ENCODE measurements around the gene GLIPR1. TPM values are rescaled to one million over a fixed set of nuclear protein-coding genes. Genes with fewer than 3 reads are reported as not detected.

GLIPR1 gene
- total RNA-seq, 1 experiment from 2014 or later, result 0.64 TPM

DNA sequence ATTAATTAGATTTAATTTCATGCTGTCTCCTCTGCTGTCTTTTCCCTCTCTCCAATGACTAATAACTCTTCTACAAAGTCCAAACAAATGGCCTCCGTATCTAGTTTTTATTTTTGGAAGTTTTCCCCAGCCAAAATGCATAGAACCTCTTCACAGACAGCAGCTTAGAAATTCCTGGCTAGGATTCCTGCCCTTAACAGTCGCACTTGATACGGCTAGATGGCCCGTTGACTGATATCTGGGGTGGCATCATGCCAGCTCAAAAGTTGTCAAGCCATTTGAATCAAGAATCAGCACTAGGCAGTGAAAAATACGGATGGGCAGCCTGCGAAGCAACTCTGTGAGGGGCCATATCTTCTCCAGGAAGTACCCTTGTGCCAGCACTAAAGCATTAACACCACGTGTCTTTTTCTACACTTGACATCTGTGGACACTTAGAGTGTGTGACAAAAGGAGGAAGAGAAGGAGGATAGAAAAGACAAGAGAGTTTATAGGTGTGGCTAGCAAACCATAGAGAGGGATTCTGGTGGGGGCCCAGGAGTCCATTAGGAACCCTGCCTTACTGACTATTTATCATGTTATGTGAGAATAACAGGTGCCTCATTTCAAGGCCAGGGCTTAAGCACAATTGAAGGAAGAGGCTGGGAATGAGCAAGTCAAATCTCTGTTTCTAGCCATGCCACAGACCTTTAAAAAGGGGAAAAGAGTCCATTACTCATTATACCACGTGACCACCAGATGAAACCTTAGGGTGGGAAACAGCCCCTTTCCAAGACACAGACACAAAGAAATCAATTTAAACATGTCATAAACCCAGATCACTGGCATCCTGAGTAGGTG, 70.1 kb downstream of the GLIPR1 start:
- DNase-seq (ENCODE audit: low spot score), result no peak
- in situ Hi-C loops (cut with HindIII; ENCODE audit: low sequenced_read_pairs), result no loop called here

- no peak for DNase-seq (ENCODE audit: low spot score)
- in situ Hi-C loops (cut with HindIII; ENCODE audit: low sequenced_read_pairs), result no loop called here
These were observed 70.9 kb downstream of the GLIPR1 start for GRCh38 chr12:75551477-75551876.

DNA sequence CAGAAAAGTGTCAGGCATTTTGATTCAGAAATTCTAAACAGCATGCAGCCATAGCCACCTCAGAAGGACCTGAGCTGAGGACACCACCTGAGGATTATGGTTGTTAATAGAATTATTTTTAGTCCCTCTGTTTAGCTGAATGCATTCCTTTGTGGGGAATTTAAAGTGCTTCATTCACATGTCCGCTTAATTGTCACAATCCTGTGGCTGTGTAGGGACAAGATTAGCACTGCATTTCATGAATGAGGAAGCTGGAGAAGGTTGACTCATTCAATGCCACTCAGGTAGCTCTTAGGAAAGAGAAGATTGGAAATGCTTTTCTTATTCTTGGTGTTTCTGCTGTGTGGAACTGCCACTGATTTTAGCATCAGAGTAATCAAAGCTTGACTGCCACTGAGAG, 72.8 kb downstream of the GLIPR1 start:
- DNase-seq (ENCODE audit: low spot score), result no peak

More for the DNA sequence above, 72.8 kb downstream of the GLIPR1 start:
- in situ Hi-C loops (cut with HindIII; ENCODE audit: low sequenced_read_pairs), result no loop called here

Other genes starting within 250 kb of the GLIPR1 start
- gene CAPS2, start 150.4 kb upstream of the GLIPR1 start, total RNA-seq (2014; rRNA removed; shearing (Covaris generic)), result 2.4 and 2.5 TPM in 2 replicates
- gene GLIPR1L1, start 146.1 kb upstream of the GLIPR1 start, total RNA-seq (2014; rRNA removed; shearing (Covaris generic)), result not detected in 2 replicates
- 2.2 TPM in 1 of 2 replicates, not detected in the other for gene GLIPR1L2, start 89.7 kb upstream of the GLIPR1 start, total RNA-seq (2014; rRNA removed; shearing (Covaris generic))
- gene KRR1, start 30.9 kb downstream of the GLIPR1 start, total RNA-seq (2014; rRNA removed; shearing (Covaris generic)), result 40.4 and 46.4 TPM in 2 replicates

Data from G401 (cell line).